ENCODE results near the gene SH2D3C.

- no peak for TF ChIP-seq CTCF (IDR thresholded peaks at IDR 0.05)
- TF ChIP-seq POLR2AphosphoS5 (IDR thresholded peaks at IDR 0.05) = no peak
Observed at GRCh38 chr9:127768698-127769097, 9.8 kb downstream of the SH2D3C start.

Measured in transverse colon (tissue), 4 donors.